ENCODE results near the gene TBL3.

Gene TBL3

GRCh38 chr16:1982013-1982433, 10.2 kb downstream of the TBL3 start:
- no peak overlapping the region for H3K4me3 ChIP-seq
- H3K27me3 ChIP-seq: peaks cover 0 to 49% of the 10 kb centered on the region in 2 donors
- no peak for DNase-seq
- no peak for TF ChIP-seq CTCF (IDR thresholded peaks at IDR 0.05)
- H3K9me3 ChIP-seq: no peaks in the 10 kb centered on the region
- H3K4me1 ChIP-seq: peaks cover 8 to 52% (median 26%) of the 10 kb centered on the region in 4 donors
- intact Hi-C loops (cut with DNase I; ENCODE audit: low total_unique reads): no loop called here
- peaks cover 29 to 38% (median 32%) of the 10 kb centered on the region in 3 donors for H3K36me3 ChIP-seq
- no peak overlapping the region for H3K27ac ChIP-seq

GRCh38 chr16:1982991-1983543, 11.2 kb downstream of the TBL3 start:
- peak overlapping the region; percentile 64 to 80 for H3K27ac ChIP-seq
- no peak for DNase-seq
- H3K9me3 ChIP-seq: no peaks in the 10 kb centered on the region
- H3K4me3 ChIP-seq: peak overlapping the region; percentile 80 to 88
- intact Hi-C loops (cut with DNase I; ENCODE audit: low total_unique reads): no loop called here
- peaks cover 0 to 38% of the 10 kb centered on the region in 2 donors for H3K27me3 ChIP-seq
- peaks cover 8 to 52% (median 26%) of the 10 kb centered on the region in 4 donors for H3K4me1 ChIP-seq
- no peak for TF ChIP-seq CTCF (IDR thresholded peaks at IDR 0.05)
- H3K36me3 ChIP-seq: peaks cover 18 to 36% (median 21%) of the 10 kb centered on the region in 3 donors

DNA sequence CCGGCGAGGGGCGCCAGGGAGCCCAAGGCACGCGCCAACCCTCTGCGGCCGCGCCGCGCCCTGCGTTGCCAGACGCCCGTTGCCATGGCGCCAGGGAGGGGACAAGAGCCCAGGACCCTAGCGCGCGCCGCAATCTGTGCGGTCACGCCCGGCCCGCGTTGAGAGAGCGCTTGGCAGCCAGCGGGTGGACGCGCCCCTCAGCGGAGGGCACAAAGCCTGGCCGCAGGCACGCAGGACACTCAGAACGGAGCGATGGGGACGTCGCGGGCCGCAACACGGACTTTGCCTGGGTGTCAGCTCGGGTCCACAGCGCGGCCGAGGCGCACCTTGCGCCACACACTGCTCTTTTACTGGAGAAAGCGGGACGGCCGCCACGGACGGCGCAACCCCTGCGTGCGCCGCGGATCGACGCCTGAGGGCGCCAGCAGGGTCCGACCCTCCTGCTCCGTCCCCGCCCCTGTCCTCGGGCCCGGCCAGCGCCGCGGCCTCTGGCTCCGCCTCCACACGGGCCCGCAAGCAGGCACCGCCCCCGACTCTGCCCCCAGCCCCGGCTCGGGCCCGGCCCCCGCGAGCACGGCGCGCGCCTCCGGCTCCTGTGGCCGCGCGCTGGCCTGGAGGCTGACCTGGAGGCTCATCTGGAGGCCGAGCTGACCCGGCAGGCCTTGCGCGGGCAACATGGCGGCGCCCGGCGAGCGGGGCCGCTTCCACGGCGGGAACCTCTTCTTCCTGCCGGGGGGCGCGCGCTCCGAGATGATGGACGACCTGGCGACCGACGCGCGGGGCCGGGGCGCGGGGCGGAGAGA, 11.9 kb downstream of the TBL3 start, which contains the start of gene GFER:
TSS of gene GFER (plus strand) at position 650 of the 803 bp plus-strand sequence. CDS start at position 676, 26 bp downstream.
- peak; percentile 85 to 93 for DNase-seq
- Histone ChIP-seq H3K27me3 (peaks cover 0 to 37% of the 10 kb centered on the region in 2 donors), H3K27ac (peak within 1 kb of the TSS; percentile 64 to 80), H3K4me1 (peaks cover 8 to 50% (median 26%) of the 10 kb centered on the region in 4 donors), H3K36me3 (peaks cover 11 to 29% (median 15%) of the 10 kb centered on the region in 3 donors), H3K9me3 (no peaks in the 10 kb centered on the region), H3K4me3 (peak within 1 kb of the TSS; percentile 80 to 88)
- intact Hi-C loops (cut with DNase I; ENCODE audit: low total_unique reads): no loop called here
- peak in 1 of 2 experiments; percentile 22 for TF ChIP-seq CTCF (IDR thresholded peaks at IDR 0.05)

GRCh38 chr16:1984347-1985225, 12.7 kb downstream of the TBL3 start:
- Histone ChIP-seq H3K27ac (peak overlapping the region; percentile 64 to 80), H3K36me3 (peaks cover 11 to 23% (median 11%) of the 10 kb centered on the region in 3 donors), H3K9me3 (no peaks in the 10 kb centered on the region), H3K4me1 (peaks cover 8 to 45% (median 21%) of the 10 kb centered on the region in 4 donors), H3K4me3 (peak overlapping the region; percentile 80 to 88), H3K27me3 (peaks cover 0 to 37% of the 10 kb centered on the region in 2 donors)
- intact Hi-C loops (cut with DNase I; ENCODE audit: low total_unique reads): no loop called here
- TF ChIP-seq CTCF (IDR thresholded peaks at IDR 0.05): no peak
- DNase-seq: no peak

- Histone ChIP-seq H3K4me1 (peaks cover 8 to 48% (median 25%) of the 10 kb centered on the region in 4 donors), H3K4me3 (no peak overlapping the region), H3K27ac (no peak overlapping the region), H3K27me3 (peaks cover 0 to 37% of the 10 kb centered on the region in 2 donors), H3K36me3 (peaks cover 11 to 23% (median 11%) of the 10 kb centered on the region in 3 donors), H3K9me3 (no peaks in the 10 kb centered on the region)
- no peak for DNase-seq
- intact Hi-C loops (cut with DNase I; ENCODE audit: low total_unique reads): no loop called here
- no peak for TF ChIP-seq CTCF (IDR thresholded peaks at IDR 0.05)
Observed at GRCh38 chr16:1985466-1986150, 13.8 kb downstream of the TBL3 start.

Data from tibial artery (tissue), 4 donors.